Measurements from ENCODE around the gene CEP97.
"Not testable (repeated sequence)": the region's sequence is repeated elsewhere in the genome, so short reads cannot be mapped to it uniquely, and the experiment has no call there.

CEP97 gene

GRCh38 chr3:101693540-101693939 lies 30.9 kb upstream of the CEP97 start:
- DNase-seq (ENCODE audit: extremely low read depth, low read depth): not testable (repeated sequence)
- peak; percentile 41 for TF ChIP-seq CTCF (IDR thresholded peaks at IDR 0.05; ENCODE audit: low read depth, low read length)

GRCh38 chr3:101694836-101695235 lies 29.6 kb upstream of the CEP97 start:
- DNase-seq (ENCODE audit: extremely low read depth, low read depth): not testable (repeated sequence)

- no peak for DNase-seq (ENCODE audit: extremely low read depth, low read depth)
- peak; percentile 58 for TF ChIP-seq CTCF (IDR thresholded peaks at IDR 0.05; ENCODE audit: low read depth, low read length)
These were observed 28.5 kb upstream of the CEP97 start for GRCh38 chr3:101695779-101696372.

GRCh38 chr3:101701696-101702634 lies 22.4 kb upstream of the CEP97 start:
- DNase-seq (ENCODE audit: extremely low read depth, low read depth): no peak
- TF ChIP-seq CTCF (IDR thresholded peaks at IDR 0.05; ENCODE audit: low read depth, low read length): no peak

- TF ChIP-seq CTCF (IDR thresholded peaks at IDR 0.05; ENCODE audit: low read depth, low read length): no peak
- DNase-seq (ENCODE audit: extremely low read depth, low read depth): no peak
These were observed 21.7 kb upstream of the CEP97 start for GRCh38 chr3:101702726-101703125.

GRCh38 chr3:101703169-101703568 lies 21.2 kb upstream of the CEP97 start:
- TF ChIP-seq CTCF (IDR thresholded peaks at IDR 0.05; ENCODE audit: low read depth, low read length): no peak

GRCh38 chr3:101704639-101705038 lies 19.8 kb upstream of the CEP97 start:
- DNase-seq (ENCODE audit: extremely low read depth, low read depth): not testable (repeated sequence)

More at GRCh38 chr3:101703169-101703568, 21.2 kb upstream of the CEP97 start:
- no peak for DNase-seq (ENCODE audit: extremely low read depth, low read depth)

GRCh38 chr3:101709126-101709525 lies 15.3 kb upstream of the CEP97 start:
- no peak for TF ChIP-seq CTCF (IDR thresholded peaks at IDR 0.05; ENCODE audit: low read depth, low read length)

More at GRCh38 chr3:101709126-101709525, 15.3 kb upstream of the CEP97 start:
- no peak for DNase-seq (ENCODE audit: extremely low read depth, low read depth)
